ENCODE measurements around the gene FBH1.

GRCh38 chr10:5855979-5856700 is 33.9 kb upstream of the FBH1 start:
- TF ChIP-seq CTCF (IDR thresholded peaks at IDR 0.05): no peak
- TF ChIP-seq EP300 (IDR thresholded peaks at IDR 0.05): no peak
- no peak for TF ChIP-seq POLR2A (IDR thresholded peaks at IDR 0.05)
